Astrocyte (in vitro differentiated cells and primary cell): Measurements from ENCODE around the gene XDH. TPM values are rescaled to one million over a fixed set of nuclear protein-coding genes. Genes with fewer than 3 reads are reported as not detected.

Experiments used
- DNase-seq: peaks from one replicate; pipeline ENCODE4 v3.0.0-alpha.2; 2010; ENCODE audit warnings: low read depth
- FAIRE-seq: peaks from 2 replicates; lab custom pipeline; 2011; peaks lifted over from hg19 to GRCh38; lab: Jason Lieb, UNC
- H2AFZ ChIP-seq: 2 replicates; pipeline ENCODE4 v1.6.0; 2012; ENCODE audit warnings: low read depth, low read length, inconsistent platforms
- H3K27ac ChIP-seq: 2 replicates; pipeline ENCODE4 v1.5.1; 2011; ENCODE audit warnings: low read depth, low read length, inconsistent platforms
- H3K27me3 ChIP-seq: 2 replicates; pipeline ENCODE4 v1.6.0; 2011; ENCODE audit warnings: low read length, inconsistent platforms; ENCODE audit not compliant: insufficient read depth
- H3K36me3 ChIP-seq: 2 replicates; pipeline ENCODE4 v1.5.1; 2011; ENCODE audit warnings: low read length, inconsistent platforms; ENCODE audit not compliant: insufficient read depth
- H3K4me1 ChIP-seq: 2 replicates; pipeline ENCODE4 v1.5.1; 2011; ENCODE audit warnings: low read length, inconsistent platforms; ENCODE audit not compliant: insufficient read depth
- H3K4me2 ChIP-seq: 2 replicates; pipeline ENCODE4 v1.6.0; 2012; ENCODE audit warnings: low read length, inconsistent platforms
- H3K4me3 ChIP-seq: 2 replicates; pipeline ENCODE4 v1.5.1; 2011; ENCODE audit warnings: low read depth, mild to moderate bottlenecking, low read length, inconsistent platforms; ENCODE audit not compliant: insufficient read depth
- H3K79me2 ChIP-seq: 2 replicates; pipeline ENCODE4 v1.6.0; 2012; ENCODE audit warnings: mild to moderate bottlenecking, low read length, inconsistent platforms; ENCODE audit not compliant: insufficient read depth
- H3K9ac ChIP-seq: 2 replicates; pipeline ENCODE4 v1.6.0; 2012; ENCODE audit warnings: mild to moderate bottlenecking, low read length, inconsistent platforms
- H3K9me3 ChIP-seq: 2 replicates; pipeline ENCODE4 v1.5.1; 2012; ENCODE audit warnings: low read depth, mild to moderate bottlenecking, low read length, inconsistent platforms; ENCODE audit not compliant: insufficient read depth
- H4K20me1 ChIP-seq: 2 replicates; pipeline ENCODE4 v1.6.0; 2012; ENCODE audit warnings: low read length, inconsistent platforms; ENCODE audit not compliant: insufficient read depth
- H3K27ac Mint-ChIP-seq: one replicate; pipeline ENCODE4 v1.8.0; 2021; ENCODE audit warnings: mild to moderate bottlenecking, mixed read lengths; ENCODE audit not compliant: unreplicated experiment
- H3K27me3 Mint-ChIP-seq: one replicate; pipeline ENCODE4 v1.8.0; 2021; ENCODE audit warnings: low read depth, mixed read lengths; ENCODE audit not compliant: unreplicated experiment
- H3K36me3 Mint-ChIP-seq: one replicate; pipeline ENCODE4 v1.8.0; 2021; ENCODE audit warnings: low read depth, mixed read lengths; ENCODE audit not compliant: unreplicated experiment
- H3K4me1 Mint-ChIP-seq: one replicate; pipeline ENCODE4 v1.8.0; 2021; ENCODE audit warnings: low read depth, mixed read lengths; ENCODE audit not compliant: unreplicated experiment
- H3K4me3 Mint-ChIP-seq: one replicate; pipeline ENCODE4 v1.8.0; 2021; ENCODE audit warnings: mild to moderate bottlenecking, moderate library complexity, mixed read lengths; ENCODE audit not compliant: unreplicated experiment
- H3K9me3 Mint-ChIP-seq: one replicate; pipeline ENCODE4 v1.8.0; 2021; ENCODE audit warnings: mild to moderate bottlenecking, mixed read lengths; ENCODE audit not compliant: unreplicated experiment
- EZH2 ChIP-seq: IDR thresholded peaks from 2 replicates; pipeline ENCODE4 v1.6.1; 2012; ENCODE audit warnings: mild to moderate bottlenecking, low read length, inconsistent platforms; ENCODE audit not compliant: insufficient read depth
- total RNA-seq: library from RNA; stranded (reverse); gene quantifications from 2 replicates; pipeline ENCODE4 v1.2.1, GENCODE V29; 2021
- TF ChIP-seq, protein P1 (sequence below): IDR thresholded peaks from 2 replicates; pipeline ENCODE4 v1.5.1; 2011; ENCODE audit warnings: low read depth, mild to moderate bottlenecking, inconsistent platforms, low read length, moderate library complexity; ENCODE audit not compliant: insufficient read depth

XDH gene
- total RNA-seq, 1 donor from 2014 or later: 2.2 TPM

DNA sequence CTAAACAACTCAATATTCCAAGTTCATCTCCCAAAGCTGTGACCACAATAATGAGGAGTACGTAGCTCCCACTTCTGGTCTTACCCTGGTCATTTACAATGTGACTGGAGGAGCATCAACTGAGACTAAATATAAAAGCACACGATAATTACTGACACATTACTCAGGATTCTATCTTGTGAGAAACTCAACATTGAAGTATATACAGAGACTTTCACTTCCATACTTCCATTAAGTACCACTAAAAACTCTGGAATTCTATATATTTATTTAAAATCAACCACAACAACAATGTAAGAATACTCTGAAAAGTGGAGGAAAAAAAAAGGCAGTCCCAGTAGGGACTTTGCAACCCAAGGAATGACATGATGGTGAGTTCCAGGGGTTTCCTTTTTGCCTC, 61.4 kb downstream of the XDH start:
- no peaks in the 10 kb centered on the region for H3K4me1 Mint-ChIP-seq
- FAIRE-seq (no peak), DNase-seq (no peak)
- no peak overlapping the region for H3K27ac Mint-ChIP-seq
- H2AFZ ChIP-seq: no peak overlapping the region
- no peaks in the 10 kb centered on the region for H4K20me1 ChIP-seq
- H3K9ac ChIP-seq: no peak overlapping the region
- H3K9me3 Mint-ChIP-seq: peaks cover 2% of the 10 kb centered on the region
- no peak overlapping the region for H3K27ac ChIP-seq
- H3K9me3 ChIP-seq: no peaks in the 10 kb centered on the region
- peaks cover under 1% of the 10 kb centered on the region for H3K4me1 ChIP-seq
- no peak overlapping the region for H3K4me3 Mint-ChIP-seq
- H3K79me2 ChIP-seq: no peaks in the 10 kb centered on the region
- no peaks in the 10 kb centered on the region for H3K27me3 Mint-ChIP-seq
- H3K27me3 ChIP-seq: no peaks in the 10 kb centered on the region
- no peaks in the 10 kb centered on the region for H3K36me3 ChIP-seq
- H3K36me3 Mint-ChIP-seq: no peaks in the 10 kb centered on the region
- no peak overlapping the region for H3K4me3 ChIP-seq
- H3K4me2 ChIP-seq: no peak overlapping the region
- TF ChIP-seq, protein P1, sequence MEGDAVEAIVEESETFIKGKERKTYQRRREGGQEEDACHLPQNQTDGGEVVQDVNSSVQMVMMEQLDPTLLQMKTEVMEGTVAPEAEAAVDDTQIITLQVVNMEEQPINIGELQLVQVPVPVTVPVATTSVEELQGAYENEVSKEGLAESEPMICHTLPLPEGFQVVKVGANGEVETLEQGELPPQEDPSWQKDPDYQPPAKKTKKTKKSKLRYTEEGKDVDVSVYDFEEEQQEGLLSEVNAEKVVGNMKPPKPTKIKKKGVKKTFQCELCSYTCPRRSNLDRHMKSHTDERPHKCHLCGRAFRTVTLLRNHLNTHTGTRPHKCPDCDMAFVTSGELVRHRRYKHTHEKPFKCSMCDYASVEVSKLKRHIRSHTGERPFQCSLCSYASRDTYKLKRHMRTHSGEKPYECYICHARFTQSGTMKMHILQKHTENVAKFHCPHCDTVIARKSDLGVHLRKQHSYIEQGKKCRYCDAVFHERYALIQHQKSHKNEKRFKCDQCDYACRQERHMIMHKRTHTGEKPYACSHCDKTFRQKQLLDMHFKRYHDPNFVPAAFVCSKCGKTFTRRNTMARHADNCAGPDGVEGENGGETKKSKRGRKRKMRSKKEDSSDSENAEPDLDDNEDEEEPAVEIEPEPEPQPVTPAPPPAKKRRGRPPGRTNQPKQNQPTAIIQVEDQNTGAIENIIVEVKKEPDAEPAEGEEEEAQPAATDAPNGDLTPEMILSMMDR: no peak
- TF ChIP-seq EZH2: no peak

DNA sequence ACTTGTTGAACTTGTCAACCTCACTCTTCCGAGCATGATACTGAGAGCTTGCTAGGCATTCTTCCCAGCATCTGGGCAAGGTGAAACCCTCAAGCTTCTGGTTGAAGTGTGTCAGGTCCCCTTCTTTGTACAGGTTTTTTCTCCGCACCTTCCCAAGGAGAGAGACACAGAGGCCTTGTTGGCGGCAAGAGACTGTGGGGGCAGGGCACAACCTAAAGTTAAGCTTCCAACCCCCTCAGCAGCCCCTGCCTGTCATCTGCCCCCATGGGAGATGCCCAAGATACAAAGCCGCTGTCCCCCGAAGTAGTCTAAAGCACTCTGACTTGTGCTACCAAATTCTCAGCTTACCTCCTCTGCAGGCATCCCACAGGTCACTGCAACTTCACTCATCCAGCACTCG, 64.9 kb downstream of the XDH start:
- H3K27ac Mint-ChIP-seq: no peak overlapping the region
- FAIRE-seq (no peak), DNase-seq (no peak)
- TF ChIP-seq EZH2: no peak
- TF ChIP-seq, protein P1: no peak
- H3K36me3 ChIP-seq: no peaks in the 10 kb centered on the region
- H3K4me2 ChIP-seq: no peak overlapping the region
- no peak overlapping the region for H3K4me3 ChIP-seq
- peaks cover 4% of the 10 kb centered on the region for H3K36me3 Mint-ChIP-seq
- no peaks in the 10 kb centered on the region for H4K20me1 ChIP-seq
- no peaks in the 10 kb centered on the region for H3K27me3 ChIP-seq
- no peaks in the 10 kb centered on the region for H3K79me2 ChIP-seq
- H3K9me3 ChIP-seq: no peaks in the 10 kb centered on the region
- H3K4me1 ChIP-seq: peaks cover 9% of the 10 kb centered on the region
- no peak overlapping the region for H2AFZ ChIP-seq
- peaks cover 9% of the 10 kb centered on the region for H3K4me1 Mint-ChIP-seq
- peaks cover 2% of the 10 kb centered on the region for H3K9me3 Mint-ChIP-seq
- H3K27me3 Mint-ChIP-seq: no peaks in the 10 kb centered on the region
- no peak overlapping the region for H3K9ac ChIP-seq
- H3K27ac ChIP-seq: no peak overlapping the region
- no peak overlapping the region for H3K4me3 Mint-ChIP-seq

DNA sequence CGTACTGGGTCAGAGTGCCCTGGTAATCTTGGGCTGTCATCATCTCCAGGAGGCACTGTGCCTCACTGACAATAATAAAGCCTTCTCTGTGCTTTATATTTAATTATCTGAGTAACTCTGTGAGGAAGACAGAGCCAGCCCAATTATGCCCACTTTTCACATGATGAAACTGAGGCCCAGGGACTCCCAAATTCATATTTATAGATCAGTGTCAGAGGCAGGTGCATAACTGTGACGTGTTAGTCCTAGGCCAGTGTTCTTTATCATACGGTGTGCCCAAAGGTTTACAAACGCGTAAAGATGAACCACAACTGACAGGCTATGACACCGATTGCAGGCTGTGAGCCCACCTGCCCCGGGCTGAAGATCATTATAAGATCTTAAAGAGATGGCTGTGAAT, 65.4 kb downstream of the XDH start:
- Mint-ChIP-seq H3K27me3 (no peaks in the 10 kb centered on the region), H3K36me3 (peaks cover 4% of the 10 kb centered on the region), H3K4me3 (no peak overlapping the region), H3K4me1 (peaks cover 9% of the 10 kb centered on the region), H3K27ac (no peak overlapping the region), H3K9me3 (peaks cover 2% of the 10 kb centered on the region)
- Histone ChIP-seq H3K9me3 (no peaks in the 10 kb centered on the region), H3K4me3 (no peak overlapping the region), H3K27ac (no peak overlapping the region), H4K20me1 (no peaks in the 10 kb centered on the region), H3K27me3 (no peaks in the 10 kb centered on the region), H3K4me1 (peaks cover 9% of the 10 kb centered on the region), H3K36me3 (no peaks in the 10 kb centered on the region), H3K9ac (no peak overlapping the region), H3K4me2 (no peak overlapping the region), H3K79me2 (no peaks in the 10 kb centered on the region), H2AFZ (no peak overlapping the region)
- FAIRE-seq: no peak
- TF ChIP-seq EZH2: no peak
- TF ChIP-seq, protein P1: no peak
- DNase-seq: no peak
